Vagina (tissue), 2 donors: Measurements from ENCODE around the gene FUT8.

Source experiments
- CTCF ChIP-seq, 3 experiments: fragments of 450-650 bp in 2 of 3; fragments of 200-600 bp in 1 of 3; sonication (generic) in 1 of 3; IDR thresholded peaks; one replicate each; pipeline ENCODE4 v1.5.1; 2017 to 2019; ENCODE audit warnings: antibody characterized with exemption in 3 of 3, mild to moderate bottlenecking in 2 of 3, moderate library complexity in 2 of 3
- POLR2A ChIP-seq, 2 donors: fragments of 450-650 bp; IDR thresholded peaks; one replicate each; pipeline ENCODE4 v1.6.1; 2017; ENCODE audit warnings: antibody characterized with exemption in 2 of 2, mild to moderate bottlenecking in 2 of 2, moderate library complexity in 2 of 2

DNA sequence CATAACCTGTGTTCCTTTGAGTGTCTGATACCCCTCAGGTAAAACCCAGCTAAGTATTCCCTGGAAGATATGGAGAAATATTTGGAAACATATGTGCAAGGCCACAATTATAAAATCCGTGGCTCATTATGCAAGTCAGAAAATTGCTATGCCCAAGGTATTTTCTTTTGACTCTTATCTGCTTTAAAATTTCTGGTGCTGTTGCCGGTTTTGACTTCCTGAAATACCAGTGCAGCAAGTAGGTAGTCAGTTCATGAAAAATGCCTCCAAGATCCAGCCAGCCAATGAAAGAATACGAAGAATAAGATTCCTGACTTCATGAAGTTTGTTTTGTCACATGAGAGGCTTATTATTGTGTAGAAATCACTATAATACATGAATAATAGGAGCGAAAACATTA lies 20.2 kb upstream of the FUT8 start:
- TF ChIP-seq CTCF (IDR thresholded peaks at IDR 0.05), result no peak
- no peak for TF ChIP-seq POLR2A (IDR thresholded peaks at IDR 0.05)
